Activated T-cell treated with anti-CD3 and anti-CD28 coated beads, Interleukin-2, amount 50 U/mL, for 24 hours (primary cell): ENCODE measurements around the gene HAND1.
"Not testable (repeated sequence)": the region's sequence is repeated elsewhere in the genome, so short reads cannot be mapped to it uniquely, and the experiment has no call there.

ENCODE experiments used
- DNase-seq: peaks from one replicate; pipeline ENCODE4 v3.0.0-alpha.2; 2020
- H3K27ac Mint-ChIP-seq: 2 replicates; pipeline ENCODE4 v1.8.0; 2020; ENCODE audit warnings: mild to moderate bottlenecking, mixed read lengths
- H3K27me3 Mint-ChIP-seq: 2 replicates; pipeline ENCODE4 v1.8.0; 2020; ENCODE audit warnings: mixed read lengths
- H3K36me3 Mint-ChIP-seq: 2 replicates; pipeline ENCODE4 v1.8.0; 2020; ENCODE audit warnings: low read depth, mixed read lengths
- H3K4me1 Mint-ChIP-seq: 2 replicates; pipeline ENCODE4 v1.8.0; 2020; ENCODE audit warnings: low read depth, mixed read lengths
- H3K4me3 Mint-ChIP-seq: 2 replicates; pipeline ENCODE4 v1.8.0; 2020; ENCODE audit warnings: mild to moderate bottlenecking, moderate library complexity, mixed read lengths
- H3K9me3 Mint-ChIP-seq: 2 replicates; pipeline ENCODE4 v1.8.0; 2020; ENCODE audit warnings: mixed read lengths

HAND1 gene

DNA sequence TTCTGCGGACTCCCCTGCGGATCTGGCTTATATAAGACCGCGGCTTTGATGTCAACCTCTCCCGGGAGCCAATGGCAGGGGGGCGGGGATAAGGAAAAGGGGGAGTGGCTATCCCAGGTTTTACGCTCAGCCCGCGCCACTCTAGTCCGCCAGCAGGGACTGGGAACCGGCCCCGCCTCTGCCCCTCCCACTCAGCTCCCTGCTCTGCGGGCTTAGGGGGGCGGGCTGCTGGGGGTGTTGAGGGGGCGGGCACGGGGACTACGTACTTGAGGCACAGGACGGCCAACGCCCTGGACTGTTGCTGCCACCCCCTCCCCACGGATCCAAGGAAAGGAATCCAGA lies at the start of gene HAND1:
TSS of gene HAND1 (minus strand) at position 4 of the 342 bp plus-strand sequence. CDS start 219 bp downstream, outside the sequence.
- H3K27ac Mint-ChIP-seq: no peak within 1 kb of the TSS
- H3K4me1 Mint-ChIP-seq: peaks cover 68% of the 10 kb centered on the region
- no peaks in the 10 kb centered on the region for H3K36me3 Mint-ChIP-seq
- H3K9me3 Mint-ChIP-seq: no peaks in the 10 kb centered on the region
- H3K27me3 Mint-ChIP-seq: peaks cover 95% of the 10 kb centered on the region
- H3K4me3 Mint-ChIP-seq: no peak within 1 kb of the TSS
- no peak for DNase-seq

DNA sequence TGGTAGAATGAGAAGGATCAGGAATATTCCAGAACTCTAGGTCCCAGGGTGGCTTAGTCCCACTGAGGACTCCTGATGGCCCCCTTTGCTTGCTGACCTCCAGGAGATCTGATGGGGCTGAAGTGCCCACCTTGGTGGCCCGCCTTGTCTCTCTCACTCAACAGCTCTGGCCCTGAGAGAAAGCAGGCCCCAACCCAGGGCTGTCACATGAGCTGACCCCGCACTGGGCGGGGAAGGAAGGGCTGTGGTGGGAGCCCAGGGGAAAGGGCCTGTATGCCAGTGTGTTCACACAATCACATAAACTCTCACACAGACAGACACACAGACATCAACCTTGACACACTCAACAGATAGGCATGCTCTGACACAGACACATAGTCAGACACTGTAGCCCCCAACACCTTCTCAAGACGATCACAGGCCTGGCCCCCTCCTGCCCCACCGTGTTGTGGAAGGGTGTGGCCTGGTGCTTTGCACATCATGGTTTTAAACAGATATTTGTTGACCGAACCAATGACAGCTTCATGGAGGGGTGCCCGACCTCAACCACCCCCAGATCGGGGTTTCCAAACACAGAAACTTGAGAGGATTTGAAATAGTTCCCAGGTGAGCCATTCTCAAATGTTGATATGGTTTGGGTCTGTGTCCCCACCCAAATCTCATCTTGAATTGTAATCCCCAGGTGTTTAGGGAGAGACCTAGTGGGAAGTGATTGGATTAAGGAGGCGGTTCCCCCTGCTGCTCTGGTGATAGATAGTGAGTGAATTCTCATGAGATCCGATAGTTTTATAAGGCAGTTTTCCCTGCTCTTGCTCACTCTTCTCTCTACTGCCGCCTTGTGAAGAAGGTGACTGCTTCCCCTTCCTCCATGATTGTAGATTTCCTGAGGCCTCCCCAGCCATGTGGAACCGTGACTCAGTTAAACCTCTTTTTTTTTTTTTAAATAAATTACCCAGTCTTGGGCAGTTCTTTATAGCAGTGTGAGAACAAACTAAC lies 48.5 kb upstream of the HAND1 start:
- Mint-ChIP-seq H3K36me3 (no peaks in the 10 kb centered on the region), H3K27me3 (peaks cover 67% of the 10 kb centered on the region)

DNA sequence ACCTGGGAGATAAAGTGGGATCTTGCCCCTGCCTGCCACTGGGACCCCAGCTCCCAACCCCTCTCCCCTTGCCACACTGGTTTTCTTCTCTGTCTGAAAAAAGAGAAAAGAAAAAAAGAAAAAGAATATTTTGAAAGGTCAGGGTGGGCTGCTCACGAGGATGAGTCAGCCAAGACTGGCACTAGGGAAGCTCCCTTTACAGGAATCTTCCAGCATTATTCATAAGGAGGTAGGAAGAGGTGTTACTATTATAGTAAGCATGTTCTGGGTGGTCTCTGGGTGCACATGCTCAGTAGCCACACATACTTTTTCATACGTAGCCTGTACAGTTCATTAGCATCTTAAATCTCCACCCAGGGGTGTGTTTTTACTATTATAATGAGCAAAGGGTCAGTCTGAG lies 46.8 kb upstream of the HAND1 start:
- Mint-ChIP-seq H3K4me1 (no peaks in the 10 kb centered on the region), H3K36me3 (no peaks in the 10 kb centered on the region), H3K4me3 (no peak overlapping the region), H3K27ac (no peak overlapping the region), H3K27me3 (peaks cover 74% of the 10 kb centered on the region), H3K9me3 (no peaks in the 10 kb centered on the region)
- no peak for DNase-seq

More for the DNA sequence above, 48.5 kb upstream of the HAND1 start:
- no peak overlapping the region for H3K27ac Mint-ChIP-seq
- no peaks in the 10 kb centered on the region for H3K4me1 Mint-ChIP-seq
- no peak for DNase-seq
- no peaks in the 10 kb centered on the region for H3K9me3 Mint-ChIP-seq
- no peak overlapping the region for H3K4me3 Mint-ChIP-seq

DNA sequence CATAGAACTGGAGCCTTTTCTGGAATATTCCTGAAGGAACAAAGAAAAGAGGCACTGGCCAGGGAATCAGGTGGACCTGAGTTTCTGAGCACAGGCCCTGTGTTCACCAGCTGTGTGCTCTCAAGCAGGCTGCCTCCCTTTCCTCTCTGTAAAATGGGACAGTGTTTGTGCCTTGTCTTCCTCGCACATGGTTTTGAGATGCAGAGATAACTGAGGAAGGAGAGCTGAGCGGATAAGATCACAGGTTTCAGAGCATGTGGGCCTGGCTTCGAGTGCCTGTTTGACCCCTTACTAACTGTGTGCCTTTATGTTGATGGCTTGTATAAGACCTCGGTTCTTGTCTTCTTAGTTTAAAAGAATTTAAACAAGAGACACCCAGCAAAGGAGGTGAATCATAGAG lies 46.2 kb upstream of the HAND1 start:
- no peak overlapping the region for H3K4me3 Mint-ChIP-seq
- no peak for DNase-seq
- no peaks in the 10 kb centered on the region for H3K4me1 Mint-ChIP-seq
- peaks cover 78% of the 10 kb centered on the region for H3K27me3 Mint-ChIP-seq
- H3K27ac Mint-ChIP-seq: no peak overlapping the region
- H3K36me3 Mint-ChIP-seq: no peaks in the 10 kb centered on the region
- H3K9me3 Mint-ChIP-seq: no peaks in the 10 kb centered on the region

DNA sequence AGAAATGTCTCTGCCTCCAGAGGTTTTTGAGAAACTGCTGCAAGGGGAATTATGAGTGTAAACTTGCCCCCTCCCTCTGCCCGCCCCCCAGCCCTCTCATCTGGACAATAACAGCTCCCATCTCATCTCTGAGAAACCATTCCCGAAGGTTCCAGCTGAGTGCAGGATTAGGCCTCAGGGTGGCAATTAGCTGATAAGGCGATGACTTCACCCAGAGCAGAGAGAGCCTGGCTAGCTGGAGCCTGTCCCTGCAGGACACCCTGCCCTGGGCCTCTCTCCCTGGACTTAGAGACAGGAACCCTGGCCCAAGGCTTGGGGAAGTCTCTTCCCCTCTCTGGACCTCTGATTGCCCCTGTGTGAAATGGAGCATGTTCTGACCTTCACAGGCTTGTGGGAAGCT lies 45.7 kb upstream of the HAND1 start:
- H3K9me3 Mint-ChIP-seq: no peaks in the 10 kb centered on the region
- H3K27ac Mint-ChIP-seq: no peak overlapping the region
- H3K27me3 Mint-ChIP-seq: peaks cover 80% of the 10 kb centered on the region
- DNase-seq: no peak
- H3K4me3 Mint-ChIP-seq: no peak overlapping the region
- H3K4me1 Mint-ChIP-seq: no peaks in the 10 kb centered on the region
- no peaks in the 10 kb centered on the region for H3K36me3 Mint-ChIP-seq

DNA sequence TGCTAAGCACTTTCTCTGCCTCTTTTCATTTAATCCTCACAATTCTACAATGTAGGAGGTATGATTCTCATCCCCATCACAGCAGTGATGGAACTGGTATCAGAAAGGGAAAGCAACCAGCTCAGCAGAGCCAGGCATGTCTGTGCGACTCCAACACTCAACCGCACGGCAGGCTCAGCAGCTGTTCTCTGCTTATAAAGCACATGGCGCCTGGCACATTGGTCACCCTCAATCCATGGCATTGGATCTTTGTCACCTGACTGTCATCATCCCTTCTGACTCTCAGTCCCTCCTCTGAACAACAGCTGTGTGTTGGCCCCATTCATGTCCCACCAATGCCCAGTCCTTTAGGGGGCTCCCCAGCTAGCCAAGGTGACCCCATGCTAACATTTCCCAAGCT lies 45.1 kb upstream of the HAND1 start:
- Mint-ChIP-seq H3K27me3 (peaks cover 82% of the 10 kb centered on the region), H3K9me3 (no peaks in the 10 kb centered on the region), H3K27ac (no peak overlapping the region), H3K36me3 (no peaks in the 10 kb centered on the region), H3K4me3 (no peak overlapping the region), H3K4me1 (no peaks in the 10 kb centered on the region)
- DNase-seq: no peak

DNA sequence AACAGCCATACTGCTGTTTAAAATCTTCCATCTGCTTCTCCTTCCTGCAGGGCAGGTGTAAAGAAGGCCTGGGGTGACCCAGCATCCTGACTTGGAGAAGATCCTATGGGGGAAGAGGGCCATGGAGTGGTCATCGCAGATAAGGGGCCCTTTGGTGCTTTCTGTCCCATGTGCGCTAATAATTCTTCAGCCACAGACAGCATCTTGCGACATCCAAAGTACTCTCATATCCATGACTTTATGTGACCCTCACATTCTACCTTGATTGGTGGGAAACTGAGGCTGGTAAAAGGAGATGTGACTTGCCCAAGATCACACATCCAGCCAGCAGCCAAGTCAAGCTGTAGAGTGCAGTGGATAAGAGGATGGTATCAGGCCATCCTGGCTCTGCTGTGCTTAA lies 44.3 kb upstream of the HAND1 start:
- no peak for DNase-seq
- Mint-ChIP-seq H3K4me1 (no peaks in the 10 kb centered on the region), H3K36me3 (no peaks in the 10 kb centered on the region), H3K27me3 (peaks cover 83% of the 10 kb centered on the region), H3K4me3 (no peak overlapping the region), H3K9me3 (no peaks in the 10 kb centered on the region), H3K27ac (no peak overlapping the region)

DNA sequence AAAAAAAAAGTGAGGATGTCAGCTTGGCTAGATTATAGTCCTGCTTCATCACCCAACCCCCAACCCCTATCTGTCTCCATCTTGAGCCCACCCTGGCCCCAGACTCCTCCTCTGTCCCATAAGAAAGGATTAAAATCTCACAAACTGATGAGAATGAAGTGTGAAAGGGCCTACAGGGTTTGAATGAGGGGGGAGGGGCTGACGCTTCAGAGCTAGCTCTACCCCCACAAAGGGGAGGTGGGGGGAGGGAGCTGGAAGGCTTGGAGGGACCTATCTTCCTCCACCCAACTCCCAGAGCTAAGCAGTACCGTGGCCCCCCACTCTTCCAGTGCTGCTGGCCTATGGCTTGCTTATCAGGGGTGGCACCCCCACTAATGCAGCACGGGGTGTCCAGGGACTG lies 43.7 kb upstream of the HAND1 start:
- Mint-ChIP-seq H3K36me3 (no peaks in the 10 kb centered on the region), H3K27ac (no peak overlapping the region), H3K4me1 (no peaks in the 10 kb centered on the region), H3K27me3 (peaks cover 87% of the 10 kb centered on the region), H3K9me3 (no peaks in the 10 kb centered on the region), H3K4me3 (no peak overlapping the region)
- no peak for DNase-seq

DNA sequence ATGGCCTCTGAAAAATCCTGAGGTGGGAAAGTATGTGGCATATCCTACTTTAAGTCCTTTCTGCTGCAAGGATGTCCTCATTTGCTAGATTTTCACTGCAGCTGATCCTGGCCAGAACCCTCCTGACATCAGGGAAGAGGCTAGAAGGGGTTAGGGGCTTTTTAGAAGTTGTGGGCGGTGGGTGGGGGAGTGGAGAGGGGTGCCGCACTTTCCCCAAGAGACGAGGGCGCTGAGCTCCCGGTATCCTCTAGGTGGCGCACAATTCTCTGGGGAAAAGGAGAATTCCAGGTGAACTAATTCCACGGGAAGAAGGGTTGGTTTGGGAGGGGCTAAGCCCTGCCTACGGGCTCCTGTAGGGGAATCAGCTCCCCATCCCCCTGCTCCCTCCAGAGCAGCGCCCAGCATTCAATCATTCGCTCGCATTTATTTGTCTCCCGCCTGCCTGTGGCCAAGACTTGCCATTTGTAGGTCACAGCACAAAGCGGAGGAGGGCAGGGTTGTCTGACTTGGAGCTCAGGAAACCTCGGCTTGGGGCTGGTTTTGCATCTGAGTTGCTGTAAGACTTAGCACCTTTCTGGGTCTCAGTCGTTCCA lies 42.9 kb upstream of the HAND1 start:
- H3K27me3 Mint-ChIP-seq: peaks cover 84% of the 10 kb centered on the region
- DNase-seq: no peak

DNA sequence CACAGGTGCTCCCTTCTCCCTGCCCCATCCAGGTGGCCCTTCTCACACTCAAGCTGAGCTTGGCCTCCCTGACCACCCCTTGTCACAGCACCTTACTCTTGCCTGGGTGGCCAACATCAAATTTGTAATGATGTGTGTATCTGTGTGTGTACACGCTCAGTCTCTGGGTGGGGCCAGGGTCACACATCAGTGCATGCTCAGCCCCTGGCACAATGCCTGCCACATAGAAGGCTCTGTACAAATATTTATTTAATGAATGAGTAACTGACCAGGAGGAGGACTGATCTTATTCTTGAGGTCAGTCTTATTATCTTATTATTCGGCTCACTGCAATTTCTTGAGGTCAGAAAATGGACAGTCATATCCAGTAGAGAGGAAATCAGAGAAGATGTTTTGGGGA lies 41.3 kb upstream of the HAND1 start:
- H3K36me3 Mint-ChIP-seq: no peaks in the 10 kb centered on the region
- DNase-seq: no peak
- no peak overlapping the region for H3K27ac Mint-ChIP-seq
- no peaks in the 10 kb centered on the region for H3K9me3 Mint-ChIP-seq
- peaks cover 80% of the 10 kb centered on the region for H3K27me3 Mint-ChIP-seq
- no peak overlapping the region for H3K4me3 Mint-ChIP-seq
- peaks cover 12% of the 10 kb centered on the region for H3K4me1 Mint-ChIP-seq

More for the DNA sequence above, 42.9 kb upstream of the HAND1 start:
- H3K9me3 Mint-ChIP-seq: no peaks in the 10 kb centered on the region
- H3K4me1 Mint-ChIP-seq: no peaks in the 10 kb centered on the region
- no peak overlapping the region for H3K27ac Mint-ChIP-seq
- H3K4me3 Mint-ChIP-seq: no peak overlapping the region
- no peaks in the 10 kb centered on the region for H3K36me3 Mint-ChIP-seq

DNA sequence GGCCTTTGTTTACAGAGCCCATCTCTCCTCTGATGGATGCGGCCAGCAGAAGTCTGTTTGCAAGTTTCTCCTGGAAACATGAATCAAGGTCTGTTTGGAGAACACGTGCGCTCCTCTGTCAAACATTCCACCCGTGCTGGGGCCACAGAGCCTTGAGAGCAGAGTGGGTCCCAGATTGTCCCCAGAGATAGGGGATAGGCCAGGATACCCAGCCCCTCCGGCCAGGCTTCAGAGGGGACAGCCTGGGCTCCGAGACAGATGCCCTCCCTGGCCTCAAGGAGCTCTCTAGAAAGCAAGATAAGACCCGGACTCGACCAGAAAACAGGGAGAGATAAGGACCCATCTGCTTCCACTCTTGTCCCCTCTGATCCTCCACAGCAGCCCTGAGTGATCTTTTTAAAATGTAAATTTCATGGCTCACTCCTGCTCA lies 40.4 kb upstream of the HAND1 start:
- Mint-ChIP-seq H3K36me3 (no peaks in the 10 kb centered on the region), H3K4me3 (no peak overlapping the region), H3K27ac (no peak overlapping the region), H3K9me3 (no peaks in the 10 kb centered on the region), H3K4me1 (peaks cover 22% of the 10 kb centered on the region), H3K27me3 (peaks cover 79% of the 10 kb centered on the region)
- no peak for DNase-seq

DNA sequence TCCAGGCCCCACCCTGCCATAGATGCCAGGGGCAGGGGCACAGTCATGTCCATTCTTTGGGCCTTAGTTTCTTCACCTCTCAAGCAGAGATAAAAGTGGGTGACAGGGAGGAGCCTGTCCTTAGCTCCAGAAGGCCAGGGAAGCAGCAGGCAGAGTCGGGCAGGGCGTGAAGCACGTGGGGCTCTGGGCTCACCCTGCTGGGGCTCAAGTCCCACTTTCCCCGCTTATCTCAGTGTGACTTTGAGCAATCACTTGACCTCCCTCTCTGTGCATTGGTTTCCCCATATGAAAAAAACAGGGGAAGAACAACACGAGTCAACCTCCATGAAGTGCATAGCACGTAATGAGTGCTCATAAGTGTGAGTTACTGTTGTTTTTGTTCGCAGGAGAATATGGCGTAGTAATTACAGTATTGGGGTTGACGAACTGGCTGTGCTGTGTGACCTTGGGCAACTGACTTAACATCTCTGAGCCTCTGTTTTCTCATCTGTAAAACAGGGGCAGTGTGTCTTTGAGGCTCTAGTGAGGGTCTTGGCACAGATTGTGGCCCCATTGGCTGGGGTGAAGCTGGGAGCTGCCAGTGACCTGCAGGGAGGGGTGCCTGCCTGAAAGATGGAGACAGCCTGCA lies 39.9 kb upstream of the HAND1 start:
- Mint-ChIP-seq H3K4me1 (peaks cover 24% of the 10 kb centered on the region), H3K36me3 (no peaks in the 10 kb centered on the region), H3K4me3 (no peak overlapping the region), H3K27me3 (peaks cover 76% of the 10 kb centered on the region), H3K9me3 (no peaks in the 10 kb centered on the region), H3K27ac (no peak overlapping the region)
- DNase-seq: no peak

DNA sequence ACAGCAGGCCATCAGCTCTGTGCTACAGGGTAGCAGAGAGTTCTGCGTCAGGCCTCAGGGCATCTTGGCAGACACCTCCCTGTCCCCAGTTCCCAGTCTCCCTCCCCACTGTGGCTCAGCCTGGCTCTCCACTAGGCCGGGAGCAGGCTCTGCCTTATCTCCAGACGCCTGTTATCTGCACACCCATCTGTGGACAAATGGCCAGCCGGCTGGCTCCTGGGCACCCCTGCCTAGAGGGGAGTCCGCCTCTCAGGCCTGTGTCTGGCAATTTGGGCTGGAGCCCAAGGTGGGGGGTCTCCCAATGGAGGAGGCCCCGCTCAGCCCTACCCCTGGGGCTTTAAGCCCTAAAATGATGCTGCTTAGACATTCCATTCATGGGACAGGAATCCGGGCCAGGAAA lies 39.2 kb upstream of the HAND1 start:
- H3K27me3 Mint-ChIP-seq: peaks cover 68% of the 10 kb centered on the region
- no peak overlapping the region for H3K4me3 Mint-ChIP-seq
- H3K4me1 Mint-ChIP-seq: peaks cover 24% of the 10 kb centered on the region
- DNase-seq: no peak
- no peaks in the 10 kb centered on the region for H3K9me3 Mint-ChIP-seq
- no peaks in the 10 kb centered on the region for H3K36me3 Mint-ChIP-seq
- no peak overlapping the region for H3K27ac Mint-ChIP-seq

DNA sequence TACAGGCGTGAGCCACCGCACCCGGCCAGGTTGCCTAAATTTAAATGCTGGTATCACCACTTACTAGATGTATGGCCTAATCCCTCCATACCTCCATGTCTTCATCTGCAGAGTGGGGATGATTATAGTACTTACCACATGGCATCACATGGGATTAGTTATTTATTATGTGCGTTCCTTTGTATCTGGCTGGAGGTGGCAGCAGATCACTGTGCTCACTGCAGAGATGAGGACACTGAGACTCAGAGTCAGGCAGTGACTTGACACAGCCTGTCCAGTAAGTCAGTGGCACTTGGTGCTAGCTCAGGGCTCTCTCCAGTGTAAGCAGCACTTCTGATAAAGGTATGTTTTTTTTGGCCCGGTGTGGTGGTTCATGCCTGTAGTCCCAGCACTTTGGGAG lies 38.4 kb upstream of the HAND1 start:
- Mint-ChIP-seq H3K27ac (no peak overlapping the region), H3K27me3 (peaks cover 68% of the 10 kb centered on the region), H3K36me3 (no peaks in the 10 kb centered on the region), H3K4me3 (no peak overlapping the region), H3K9me3 (no peaks in the 10 kb centered on the region), H3K4me1 (peaks cover 24% of the 10 kb centered on the region)
- DNase-seq: no peak

DNA sequence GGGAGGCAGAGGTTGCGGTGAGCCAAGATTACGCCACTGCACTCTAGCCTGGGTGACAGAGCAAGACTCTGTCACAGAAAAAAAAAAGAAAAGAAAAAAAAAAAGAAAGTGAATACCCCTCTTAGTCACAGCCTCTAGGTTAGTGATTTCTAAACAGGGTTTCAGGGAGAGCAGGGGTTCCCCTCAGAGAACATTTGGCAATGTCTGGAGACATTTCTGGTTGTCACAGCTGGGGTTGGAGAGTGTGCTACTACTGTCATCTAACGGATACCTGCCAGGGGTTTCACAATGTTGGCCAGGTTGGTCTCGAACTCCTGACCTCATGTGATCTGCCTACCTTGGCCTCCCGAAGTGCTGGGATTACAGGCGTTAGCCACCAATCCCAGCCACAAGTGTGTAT lies 37.5 kb upstream of the HAND1 start:
- not testable (repeated sequence) for H3K36me3 Mint-ChIP-seq, DNase-seq, H3K4me3 Mint-ChIP-seq, H3K9me3 Mint-ChIP-seq, H3K27ac Mint-ChIP-seq
- H3K27me3 Mint-ChIP-seq: peaks cover 66% of the 10 kb centered on the region
- H3K4me1 Mint-ChIP-seq: peaks cover 24% of the 10 kb centered on the region
